Mucosa of descending colon (tissue), 3 donors: ENCODE measurements around the gene NKX2-2. TPM values are rescaled to one million over a fixed set of nuclear protein-coding genes. Genes with fewer than 3 reads are reported as not detected.

Experiments used
- ATAC-seq: fragments of 200-7000 bp; cut with Tn5 transposase; one replicate; pipeline ENCODE4 v1.9.1; 2020; ENCODE audit warnings: mild to moderate bottlenecking, moderate library complexity
- DNase-seq, 3 donors: peaks; one replicate each; pipeline ENCODE4 v3.0.0-alpha.2; 2020
- H3K36me3 ChIP-seq: fragments of 200-600 bp; one replicate; pipeline ENCODE4 v1.8.0; 2021; ENCODE audit warnings: low read depth, mild to moderate bottlenecking
- H3K4me1 ChIP-seq: fragments of 200-600 bp; one replicate; pipeline ENCODE4 v1.8.0; 2021; ENCODE audit warnings: low read depth, mild to moderate bottlenecking
- H3K4me3 ChIP-seq: fragments of 200-600 bp; one replicate; pipeline ENCODE4 v1.8.0; 2021; ENCODE audit warnings: mild to moderate bottlenecking
- H3K9me3 ChIP-seq: fragments of 200-600 bp; one replicate; pipeline ENCODE4 v1.8.0; 2021; ENCODE audit warnings: mild to moderate bottlenecking
- CTCF ChIP-seq: fragments of 200-600 bp; IDR thresholded peaks from one replicate; pipeline ENCODE4 v1.8.0; 2022; ENCODE audit warnings: antibody characterized with exemption, mild to moderate bottlenecking
- intact Hi-C, 2 donors: fragments of 100-400 bp; cut with DNase I in 1 of 2; cut with micrococcal nuclease in 1 of 2; formaldehyde crosslinking; loops; one replicate each; pipeline versions ENCODE4 v1.11.0 to v1.11.1; 2022; cut with DNase I, micrococcal nuclease
- total RNA-seq, 3 donors: library from RNA; stranded (reverse); fragmentation: NEBNext Ultra II Directional in 2 of 3; extraction: Animal tissue kit (Norgen Biotek cat#: 25700) in 2 of 3; gene quantifications; one replicate each; pipeline versions ENCODE4 v1.2.1 to v1.2.4, GENCODE V29; 2021 to 2023
- donor health status: DM: no; HTN: no; CAD: no; lungs with moderate emphysema.
- donor health status: DM: no; HTN: no; CAD: no.
- donor health status: DM: no; HTN: yes; CAD: no.

The NKX2-2 gene
- total RNA-seq, 3 donors from 2014 or later = 0.22 to 1.8 (median 0.81) TPM

- intact Hi-C loops = no loop called here
- H3K36me3 ChIP-seq = no peaks in the 10 kb centered on the region
- DNase-seq (no peak), ATAC-seq (no peak)
- no peak for TF ChIP-seq CTCF
- H3K4me3 ChIP-seq = no peak overlapping the region
- no peaks in the 10 kb centered on the region for H3K4me1 ChIP-seq
- no peaks in the 10 kb centered on the region for H3K9me3 ChIP-seq
Measured at GRCh38 chr20:21555470-21556120, 41.7 kb upstream of the NKX2-2 start.

- DNase-seq = no peak
- Histone ChIP-seq H3K4me3 (no peak overlapping the region), H3K4me1 (no peaks in the 10 kb centered on the region), H3K36me3 (no peaks in the 10 kb centered on the region), H3K9me3 (no peaks in the 10 kb centered on the region)
- no peak for ATAC-seq
- intact Hi-C loops = no loop called here
- TF ChIP-seq CTCF = no peak
Measured at GRCh38 chr20:21554985-21555384, 41.1 kb upstream of the NKX2-2 start.

- no peak overlapping the region for H3K4me3 ChIP-seq
- intact Hi-C loops = no loop called here
- H3K36me3 ChIP-seq = no peaks in the 10 kb centered on the region
- no peaks in the 10 kb centered on the region for H3K9me3 ChIP-seq
- TF ChIP-seq CTCF = no peak
- no peak for ATAC-seq
- no peaks in the 10 kb centered on the region for H3K4me1 ChIP-seq
- no peak for DNase-seq
Measured at GRCh38 chr20:21554376-21554890, 40.6 kb upstream of the NKX2-2 start.

GRCh38 chr20:21550587-21550986 lies 36.7 kb upstream of the NKX2-2 start:
- no peak for DNase-seq
- ATAC-seq = no peak
- intact Hi-C loops = no loop called here
- Histone ChIP-seq H3K36me3 (no peaks in the 10 kb centered on the region), H3K4me3 (no peak overlapping the region), H3K4me1 (no peaks in the 10 kb centered on the region), H3K9me3 (no peaks in the 10 kb centered on the region)
- no peak for TF ChIP-seq CTCF

- no peak overlapping the region for H3K4me3 ChIP-seq
- ATAC-seq = peak; percentile 51
- no peak for TF ChIP-seq CTCF
- no peaks in the 10 kb centered on the region for H3K4me1 ChIP-seq
- no peaks in the 10 kb centered on the region for H3K36me3 ChIP-seq
- intact Hi-C loops = no loop called here
- no peak for DNase-seq
- H3K9me3 ChIP-seq = no peaks in the 10 kb centered on the region
Measured at GRCh38 chr20:21548390-21549035, 34.6 kb upstream of the NKX2-2 start.
